PC-3 (cell line): Measurements from ENCODE around the gene ETV7. TPM values are rescaled to one million over a fixed set of nuclear protein-coding genes. Genes with fewer than 3 reads are reported as not detected.
A peak's percentile ranks its signal among the peaks of the same experiment; 100 is the strongest.

Source experiments
- ATAC-seq: fragments of 200-7000 bp; cut with Tn5 transposase; 2 replicates; pipeline ENCODE4 v1.9.1; 2020; ENCODE audit warnings: mild to moderate bottlenecking, moderate library complexity
- BruUV-seq: library from RNA; stranded (reverse); fragments of 400-500 nt; replicated peaks from 2 replicates; lab custom pipeline; 2021; lab: Mats Ljungman, UMichigan
- CTCF ChIA-PET: fragments of 300-600 bp; sonication (Branson Sonifier 250); formaldehyde crosslinking; loops from one replicate; lab custom pipeline; 2022; ENCODE audit warnings: antibody characterized with exemption; lab: Charles Lee
- POLR2A ChIA-PET: fragments of 300-600 bp; sonication (Branson Sonifier 250); formaldehyde crosslinking; loops from one replicate; lab custom pipeline; 2022; ENCODE audit warnings: antibody characterized with exemption; ENCODE audit not compliant: unreplicated experiment; lab: Charles Lee
- DNase-seq: peaks from one replicate; pipeline ENCODE4 v3.0.0-alpha.2; 2015
- H2AFZ ChIP-seq: fragments of 300-600 bp; sonication (generic); 2 replicates; pipeline ENCODE4 v1.6.0; 2016; ENCODE audit warnings: antibody characterized with exemption, low read length
- H3F3A ChIP-seq: fragments of 300-600 bp; sonication (generic); one replicate; pipeline ENCODE4 v1.6.0; 2017; ENCODE audit warnings: antibody characterized with exemption, low read length, control low read depth, mild to moderate bottlenecking; ENCODE audit not compliant: unreplicated experiment
- H3K27ac ChIP-seq: fragments of 300-600 bp; sonication (generic); 2 replicates; pipeline ENCODE4 v1.5.1; 2016; ENCODE audit warnings: mild to moderate bottlenecking, low read length
- H3K27me3 ChIP-seq: fragments of 300-600 bp; sonication (generic); 2 replicates; pipeline ENCODE4 v1.6.1; 2016; ENCODE audit warnings: low read length, mixed read lengths
- H3K36me3 ChIP-seq: fragments of 300-600 bp; sonication (generic); 2 replicates; pipeline ENCODE4 v1.6.1; 2016; ENCODE audit warnings: low read depth, mixed run types, low read length, mixed read lengths
- H3K4me1 ChIP-seq: fragments of 300-600 bp; sonication (generic); 2 replicates; pipeline ENCODE4 v1.5.1; 2016; ENCODE audit warnings: low read length; ENCODE audit not compliant: insufficient read depth
- H3K4me2 ChIP-seq: fragments of 300-600 bp; sonication (generic); 2 replicates; pipeline ENCODE4 v1.6.0; 2016; ENCODE audit warnings: low read length
- H3K4me3 ChIP-seq: fragments of 300-600 bp; sonication (generic); 2 replicates; pipeline ENCODE4 v1.5.1; 2016; ENCODE audit warnings: mild to moderate bottlenecking, low read length, mixed read lengths
- H3K79me2 ChIP-seq: fragments of 300-600 bp; sonication (generic); 2 replicates; pipeline ENCODE4 v1.6.1; 2017; ENCODE audit warnings: low read length, mixed read lengths
- H3K9ac ChIP-seq: fragments of 300-600 bp; sonication (generic); 2 replicates; pipeline ENCODE4 v1.6.0; 2016; ENCODE audit warnings: mild to moderate bottlenecking, low read length
- H3K9me2 ChIP-seq: fragments of 300-600 bp; sonication (generic); replicated peaks from 2 replicates; pipeline ENCODE4 v1.6.1; 2016; ENCODE audit warnings: mixed run types, low read length, mixed read lengths
- H3K9me3 ChIP-seq: fragments of 300-600 bp; sonication (generic); 2 replicates; pipeline ENCODE4 v1.6.1; 2016; ENCODE audit warnings: low read length, mixed read lengths
- H4K20me1 ChIP-seq: fragments of 300-600 bp; sonication (generic); 2 replicates; pipeline ENCODE4 v1.6.1; 2016; ENCODE audit warnings: low read length, mixed read lengths
- CTCF ChIP-seq: fragments of 300-600 bp; sonication (generic); conservative IDR thresholded peaks from 2 replicates; pipeline ENCODE4 v1.5.1; 2017; ENCODE audit warnings: antibody characterized with exemption, low read depth, mild to moderate bottlenecking, low read length
- EZH2 ChIP-seq: fragments of 300-600 bp; sonication (generic); IDR thresholded peaks from one replicate; pipeline ENCODE4 v1.6.1; 2017; ENCODE audit warnings: antibody characterized with exemption, mild to moderate bottlenecking, low read length; ENCODE audit not compliant: unreplicated experiment
- EZH2phosphoT487 ChIP-seq: fragments of 300-600 bp; sonication (generic); IDR thresholded peaks from 2 replicates; pipeline ENCODE4 v1.6.1; 2018; ENCODE audit warnings: mild to moderate bottlenecking, antibody characterized with exemption, low read length, borderline replicate concordance
- intact Hi-C: fragments of 100-400 bp; cut with micrococcal nuclease; formaldehyde crosslinking; loops from 2 replicates; pipeline ENCODE4 v1.9.0; 2023
- total RNA-seq: library from RNA; depleted of rRNA; stranded (reverse); fragments of >200 nt; gene quantifications from 2 replicates; pipeline ENCODE4 v1.2.3, GENCODE V29; 2014

ETV7 gene
- total RNA-seq, 1 experiment from 2014 or later: not detected

GRCh38 chr6:36384095-36384494, 3.4 kb downstream of the ETV7 start:
- DNase-seq (no peak), ATAC-seq (no peak)
- POLR2A ChIA-PET: no interaction called here
- no peak overlapping the region for H3K4me2 ChIP-seq
- H3K4me1 ChIP-seq: peaks cover 12% of the 10 kb centered on the region
- no TSS peak for BruUV-seq
- H3K36me3 ChIP-seq: no peaks in the 10 kb centered on the region
- H3F3A ChIP-seq: no peaks in the 10 kb centered on the region
- H4K20me1 ChIP-seq: no peaks in the 10 kb centered on the region
- intact Hi-C loops: no loop called here
- no peaks in the 10 kb centered on the region for H3K79me2 ChIP-seq
- H3K9me2 ChIP-seq: no peaks in the 10 kb centered on the region
- H3K9me3 ChIP-seq: no peaks in the 10 kb centered on the region
- peaks cover 24% of the 10 kb centered on the region for H3K27me3 ChIP-seq
- H3K4me3 ChIP-seq: no peak overlapping the region
- CTCF ChIA-PET: no interaction called here
- H2AFZ ChIP-seq: no peak overlapping the region
- H3K9ac ChIP-seq: no peak overlapping the region
- TF ChIP-seq EZH2 (no peak), CTCF (no peak), EZH2phosphoT487 (no peak)
- no peak overlapping the region for H3K27ac ChIP-seq

GRCh38 chr6:36383606-36384005, 3.9 kb downstream of the ETV7 start:
- POLR2A ChIA-PET: no interaction called here
- no peak overlapping the region for H3K27ac ChIP-seq
- BruUV-seq: no TSS peak
- no peaks in the 10 kb centered on the region for H3K36me3 ChIP-seq
- DNase-seq: peak; percentile 83
- H4K20me1 ChIP-seq: no peaks in the 10 kb centered on the region
- H2AFZ ChIP-seq: no peak overlapping the region
- H3K9me3 ChIP-seq: no peaks in the 10 kb centered on the region
- no peaks in the 10 kb centered on the region for H3K79me2 ChIP-seq
- no peak overlapping the region for H3K4me3 ChIP-seq
- CTCF ChIA-PET: no interaction called here
- no peak overlapping the region for H3K4me2 ChIP-seq
- peak; percentile 82 for ATAC-seq
- H3K27me3 ChIP-seq: peaks cover 24% of the 10 kb centered on the region
- H3F3A ChIP-seq: no peaks in the 10 kb centered on the region
- TF ChIP-seq EZH2 (no peak), EZH2phosphoT487 (no peak), CTCF (no peak)
- intact Hi-C loops: no loop called here
- H3K4me1 ChIP-seq: peaks cover 12% of the 10 kb centered on the region
- H3K9me2 ChIP-seq: no peaks in the 10 kb centered on the region
- H3K9ac ChIP-seq: no peak overlapping the region

GRCh38 chr6:36382976-36383375, 4.5 kb downstream of the ETV7 start:
- H3K4me1 ChIP-seq: peaks cover 12% of the 10 kb centered on the region
- BruUV-seq: no TSS peak
- no peak overlapping the region for H2AFZ ChIP-seq
- POLR2A ChIA-PET: no interaction called here
- H3K4me2 ChIP-seq: no peak overlapping the region
- H3K9me3 ChIP-seq: no peaks in the 10 kb centered on the region
- no peaks in the 10 kb centered on the region for H3K9me2 ChIP-seq
- H3K9ac ChIP-seq: no peak overlapping the region
- no peaks in the 10 kb centered on the region for H3K36me3 ChIP-seq
- peaks cover 19% of the 10 kb centered on the region for H3K27me3 ChIP-seq
- H3K79me2 ChIP-seq: no peaks in the 10 kb centered on the region
- H3K4me3 ChIP-seq: no peak overlapping the region
- intact Hi-C loops: no loop called here
- no peak for DNase-seq
- no peak for TF ChIP-seq CTCF
- no peak for TF ChIP-seq EZH2phosphoT487
- no peak for TF ChIP-seq EZH2
- H3F3A ChIP-seq: no peaks in the 10 kb centered on the region
- H3K27ac ChIP-seq: no peak overlapping the region
- H4K20me1 ChIP-seq: no peaks in the 10 kb centered on the region
- CTCF ChIA-PET: no interaction called here
- ATAC-seq: no peak
